ENCODE results near the gene ERAP2. TPM values are rescaled to one million over a fixed set of nuclear protein-coding genes. Genes with fewer than 3 reads are reported as not detected.

The ERAP2 gene
- total RNA-seq, 1 donor from 2014 or later: 167 TPM

DNA sequence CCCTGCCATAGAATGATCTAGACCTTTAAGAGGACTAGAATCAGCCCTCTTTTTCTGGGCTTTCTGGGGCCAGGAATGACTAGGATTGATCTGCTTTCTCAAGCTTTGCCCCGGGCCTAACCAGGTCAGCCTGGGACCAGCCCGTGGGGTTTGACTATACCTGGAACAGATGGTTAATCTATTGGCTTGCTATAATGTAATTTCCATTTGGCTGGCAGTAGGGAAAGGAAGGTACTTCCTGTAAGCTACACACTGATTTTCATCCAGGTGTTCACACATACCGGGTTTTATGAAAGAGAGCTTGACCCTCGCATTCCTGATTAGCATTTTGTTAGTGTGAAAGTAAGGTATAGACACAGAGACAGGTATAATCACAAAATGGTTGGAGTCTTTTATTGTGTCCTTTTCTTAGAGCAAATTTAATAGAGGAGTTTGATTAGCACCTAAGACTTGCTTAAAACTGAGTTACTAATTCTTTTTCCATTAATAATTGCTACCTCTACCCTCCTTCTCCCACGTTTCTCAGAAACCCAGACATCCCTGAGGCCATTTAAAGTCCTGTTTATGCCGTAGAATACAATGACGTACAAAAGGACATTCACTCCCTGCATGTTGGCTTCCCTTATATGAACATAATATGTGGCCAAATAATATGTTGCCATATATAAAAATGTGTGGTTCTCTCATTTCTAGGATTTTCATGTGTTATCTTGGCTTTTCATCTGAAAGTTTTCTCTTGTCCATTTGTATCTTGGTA, 76.9 kb downstream of the ERAP2 start:
- DNase-seq (ENCODE audit: extremely low read depth, low read depth, low spot score): no peak

DNA sequence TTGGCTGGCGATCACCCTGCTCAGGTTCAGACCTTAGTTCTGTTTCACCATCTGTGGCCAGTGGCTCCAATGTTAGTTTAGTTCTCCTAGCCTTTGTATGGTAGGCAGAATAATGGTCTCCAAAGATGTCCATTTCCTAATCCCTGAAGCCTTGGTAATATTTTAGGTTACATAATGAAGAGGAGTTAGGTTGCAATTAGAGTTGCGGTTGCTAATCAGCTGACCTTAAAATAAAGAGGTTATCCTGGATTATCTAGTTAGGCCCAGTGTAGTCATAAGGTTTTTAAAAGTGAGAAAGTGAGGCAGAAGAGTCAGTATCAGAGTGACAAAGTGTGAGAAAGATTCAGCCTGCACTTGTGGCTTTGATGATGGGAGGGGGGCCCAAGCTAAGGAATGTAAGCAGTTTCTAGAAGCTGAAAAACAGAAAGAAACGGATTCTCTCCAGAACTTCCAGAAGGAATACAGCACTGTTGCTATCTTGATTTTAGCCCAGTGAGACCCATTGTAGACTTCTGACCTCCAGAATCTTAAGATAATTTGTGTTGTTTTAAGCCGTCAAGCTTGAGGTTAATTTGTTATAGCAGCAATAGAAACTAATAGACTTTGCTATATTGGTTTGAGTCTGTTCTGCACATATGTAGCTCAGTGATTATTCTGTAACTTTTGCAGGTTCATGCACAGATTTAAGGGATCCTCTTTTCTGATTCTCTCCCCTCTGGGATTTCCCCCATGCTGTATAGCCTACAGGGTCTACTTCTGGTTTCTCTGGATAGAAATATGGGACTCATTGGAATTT, 81.2 kb downstream of the ERAP2 start:
- no peak for DNase-seq (ENCODE audit: extremely low read depth, low read depth, low spot score)

DNA sequence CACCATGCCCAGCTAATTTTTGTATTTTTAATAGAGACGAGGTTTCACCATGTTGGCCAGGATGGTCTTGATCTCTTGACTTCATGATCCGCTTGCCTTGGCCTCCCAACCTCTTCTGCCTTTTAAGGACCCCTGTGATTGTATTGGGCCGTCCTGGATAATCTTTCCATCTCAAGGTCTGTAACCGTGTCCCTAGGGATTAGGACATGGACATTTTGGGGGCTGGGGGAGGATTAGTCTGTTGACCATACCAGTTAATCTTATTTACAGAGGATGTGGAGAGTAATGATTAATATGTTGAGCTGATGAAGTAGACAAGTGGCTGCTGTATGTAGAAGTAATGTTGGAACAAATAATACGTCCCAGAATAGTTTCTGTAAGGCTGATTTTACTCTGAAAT, 82.7 kb downstream of the ERAP2 start:
- DNase-seq (ENCODE audit: extremely low read depth, low read depth, low spot score): no peak

DNA sequence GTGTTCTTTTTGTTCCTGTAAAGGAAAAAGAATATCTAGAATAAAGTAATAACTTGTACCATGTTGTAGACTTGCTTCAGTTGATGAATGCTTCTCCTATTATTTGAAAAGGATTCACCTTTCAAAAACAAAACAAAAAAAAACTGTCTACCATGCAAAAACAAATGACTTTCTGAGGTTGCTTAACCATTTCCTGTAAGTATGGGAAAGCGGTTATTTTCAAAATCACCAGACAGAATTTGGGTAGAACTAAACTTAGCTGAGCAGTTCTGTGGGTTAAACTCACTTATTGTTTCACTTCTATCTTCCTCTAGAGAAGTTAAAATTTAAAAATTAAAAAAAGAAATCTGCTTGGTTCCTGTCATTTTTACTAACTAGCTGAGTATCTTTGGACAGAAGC, 84.8 kb downstream of the ERAP2 start:
- no peak for DNase-seq (ENCODE audit: extremely low read depth, low read depth, low spot score)

GRCh38 chr5:96962540-96962991, 86.3 kb downstream of the ERAP2 start:
- DNase-seq (ENCODE audit: extremely low read depth, low read depth, low spot score): no peak

DNA sequence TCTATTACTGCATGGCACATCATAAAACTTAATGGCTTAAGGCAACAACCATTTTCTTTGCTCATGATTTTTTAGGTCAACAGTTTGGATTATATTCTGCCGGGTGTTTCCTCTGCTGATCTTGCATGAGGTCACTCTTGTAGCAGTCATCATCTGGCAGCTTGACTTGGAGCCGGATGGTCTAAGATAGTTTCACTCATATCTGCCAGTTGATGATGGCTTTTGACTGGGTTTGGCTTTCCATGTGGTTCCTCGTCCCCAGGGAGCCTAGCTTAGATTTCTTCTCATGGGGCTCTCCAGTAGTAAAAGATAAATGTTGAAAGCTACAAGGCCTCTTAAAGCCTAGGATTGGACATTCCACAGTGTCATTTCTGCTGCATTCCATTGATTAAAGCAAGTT, 87.0 kb downstream of the ERAP2 start:
- no peak for DNase-seq (ENCODE audit: extremely low read depth, low read depth, low spot score)

DNA sequence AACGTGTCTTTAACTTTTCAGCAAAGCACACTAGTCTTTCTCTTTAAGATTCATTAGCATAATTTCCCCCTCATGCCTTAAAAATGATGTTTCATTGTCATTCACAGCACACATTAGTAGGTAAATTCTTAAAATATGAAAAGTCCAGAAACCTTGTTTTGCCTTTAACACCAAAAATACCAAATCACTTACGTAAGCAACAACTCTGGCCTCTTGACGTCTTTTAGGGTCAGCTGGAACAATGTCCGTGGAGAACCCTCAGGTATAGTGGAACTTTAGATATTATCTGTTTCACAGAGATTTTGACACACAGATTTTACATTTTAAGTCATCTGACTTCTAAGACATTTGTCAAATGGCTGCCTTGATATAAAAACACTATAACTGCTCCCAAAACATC, 90.5 kb downstream of the ERAP2 start:
- DNase-seq (ENCODE audit: extremely low read depth, low read depth, low spot score): no peak

GRCh38 chr5:96967400-96967799, 91.1 kb downstream of the ERAP2 start:
- no peak for DNase-seq (ENCODE audit: extremely low read depth, low read depth, low spot score)

- DNase-seq (ENCODE audit: extremely low read depth, low read depth, low spot score): no peak
These were observed 91.8 kb downstream of the ERAP2 start for GRCh38 chr5:96968074-96968473.

- no peak for DNase-seq (ENCODE audit: extremely low read depth, low read depth, low spot score)
These were observed 92.3 kb downstream of the ERAP2 start for GRCh38 chr5:96968614-96969013.

Other genes starting within 250 kb of the ERAP2 start
- 190 and 199 TPM in 2 replicates for gene CAST, start 214.1 kb upstream of the ERAP2 start, total RNA-seq
- gene ERAP1, start 68.6 kb upstream of the ERAP2 start, total RNA-seq: 70.1 and 74.0 TPM in 2 replicates
- 22.4 and 28.0 TPM in 2 replicates for gene LNPEP, start 59.6 kb downstream of the ERAP2 start, total RNA-seq